ENCODE data around the gene DDX53. TPM values are rescaled to one million over a fixed set of nuclear protein-coding genes. Genes with fewer than 3 reads are reported as not detected.

Gene DDX53
- not detected in 2 replicates for total RNA-seq (2022)
- percentile 26 among the genes with signal in this experiment for Bru-seq, nascent RNA
- percentile 32 among the genes with signal in this experiment for BruChase-seq, experiment 1, labeled RNA remaining after a 2-hour chase
- percentile 15 among the genes with signal in this experiment for BruChase-seq, experiment 2, labeled RNA remaining after a 6-hour chase
- long read RNA-seq = 0 reads

- POLR2A ChIA-PET = no interaction called here
- TF ChIP-seq CTCF (IDR thresholded peaks at IDR 0.05; ENCODE audit: insufficient read depth in 1 of 2, low read depth in 1 of 2, low read length in 1 of 2, severe bottlenecking in 1 of 2, unreplicated experiment in 1 of 2) = no peak
- Histone ChIP-seq H3K9me3 (no peaks in the 10 kb centered on the region), H3K27me3 (replicated peaks; ENCODE audit: control insufficient read depth, insufficient read depth, low read length) (no peaks in the 10 kb centered on the region), H3K36me3 (ENCODE audit: control insufficient read depth, insufficient read depth, low read length) (no peaks in the 10 kb centered on the region), H3K4me1 (no peaks in the 10 kb centered on the region), H3K4me3 (ENCODE audit: low read depth, low read length) (no peak within 1 kb of the TSS)
- Mint-ChIP-seq H3K4me1 (ENCODE audit: low read depth, unreplicated experiment) (no peaks in the 10 kb centered on the region), H3K36me3 (ENCODE audit: insufficient read depth, unreplicated experiment) (no peaks in the 10 kb centered on the region), H3K9me3 (ENCODE audit: unreplicated experiment) (no peaks in the 10 kb centered on the region), H3K27ac (ENCODE audit: unreplicated experiment) (no peak within 1 kb of the TSS), H3K27me3 (ENCODE audit: insufficient read depth, unreplicated experiment) (peaks cover 7% of the 10 kb centered on the region), H3K4me3 (ENCODE audit: unreplicated experiment) (no peak within 1 kb of the TSS)
- peak in 1 of 2 experiments; percentile 1 for DNase-seq
- intact Hi-C loops (cut with micrococcal nuclease; ENCODE audit: unreplicated experiment) = no loop called here
- no TSS peak for BruUV-seq (replicated peaks)
- CTCF ChIA-PET = no interaction called here
These were observed at the start of gene DDX53 for GRCh38 chrX:22999696-23000223. DDX53 (plus strand) TSS chrX:22999960; CDS start chrX:23000058, 98 bp downstream.

GRCh38 chrX:22950269-22951266, 49.2 kb upstream of the DDX53 start:
- POLR2A ChIA-PET = no interaction called here
- intact Hi-C loops (cut with micrococcal nuclease; ENCODE audit: unreplicated experiment) = no loop called here
- no peaks in the 10 kb centered on the region for H3K4me1 ChIP-seq
- Mint-ChIP-seq H3K27ac (ENCODE audit: unreplicated experiment) (no peak overlapping the region), H3K4me3 (ENCODE audit: unreplicated experiment) (no peak overlapping the region), H3K4me1 (ENCODE audit: low read depth, unreplicated experiment) (no peaks in the 10 kb centered on the region), H3K9me3 (ENCODE audit: unreplicated experiment) (no peaks in the 10 kb centered on the region), H3K36me3 (ENCODE audit: insufficient read depth, unreplicated experiment) (no peaks in the 10 kb centered on the region), H3K27me3 (ENCODE audit: insufficient read depth, unreplicated experiment) (peaks cover 3% of the 10 kb centered on the region)
- H3K4me3 ChIP-seq (ENCODE audit: low read depth, low read length) = no peak overlapping the region
- H3K9me3 ChIP-seq = no peaks in the 10 kb centered on the region
- no peak for TF ChIP-seq CTCF (IDR thresholded peaks at IDR 0.05; ENCODE audit: insufficient read depth in 1 of 2, low read depth in 1 of 2, low read length in 1 of 2, severe bottlenecking in 1 of 2, unreplicated experiment in 1 of 2)
- no TSS peak for BruUV-seq (replicated peaks)
- no peaks in the 10 kb centered on the region for H3K36me3 ChIP-seq (ENCODE audit: control insufficient read depth, insufficient read depth, low read length)
- CTCF ChIA-PET = no interaction called here
- no peaks in the 10 kb centered on the region for H3K27me3 ChIP-seq (replicated peaks; ENCODE audit: control insufficient read depth, insufficient read depth, low read length)
- DNase-seq = no peak

GRCh38 chrX:22952010-22952409, 47.8 kb upstream of the DDX53 start:
- DNase-seq = no peak
- Mint-ChIP-seq H3K36me3 (ENCODE audit: insufficient read depth, unreplicated experiment) (no peaks in the 10 kb centered on the region), H3K9me3 (ENCODE audit: unreplicated experiment) (no peaks in the 10 kb centered on the region), H3K4me3 (ENCODE audit: unreplicated experiment) (no peak overlapping the region), H3K27me3 (ENCODE audit: insufficient read depth, unreplicated experiment) (peaks cover 3% of the 10 kb centered on the region), H3K27ac (ENCODE audit: unreplicated experiment) (no peak overlapping the region), H3K4me1 (ENCODE audit: low read depth, unreplicated experiment) (no peaks in the 10 kb centered on the region)
- CTCF ChIA-PET = no interaction called here
- BruUV-seq (replicated peaks) = no TSS peak
- H3K36me3 ChIP-seq (ENCODE audit: control insufficient read depth, insufficient read depth, low read length) = no peaks in the 10 kb centered on the region
- no peak for TF ChIP-seq CTCF (IDR thresholded peaks at IDR 0.05; ENCODE audit: insufficient read depth in 1 of 2, low read depth in 1 of 2, low read length in 1 of 2, severe bottlenecking in 1 of 2, unreplicated experiment in 1 of 2)
- POLR2A ChIA-PET = no interaction called here
- no peaks in the 10 kb centered on the region for H3K4me1 ChIP-seq
- no peaks in the 10 kb centered on the region for H3K27me3 ChIP-seq (replicated peaks; ENCODE audit: control insufficient read depth, insufficient read depth, low read length)
- intact Hi-C loops (cut with micrococcal nuclease; ENCODE audit: unreplicated experiment) = no loop called here
- H3K9me3 ChIP-seq = no peaks in the 10 kb centered on the region
- H3K4me3 ChIP-seq (ENCODE audit: low read depth, low read length) = no peak overlapping the region
